ENCODE data around the gene SLC16A1. TPM values are rescaled to one million over a fixed set of nuclear protein-coding genes. Genes with fewer than 3 reads are reported as not detected.

The SLC16A1 gene
- total RNA-seq, 2 donors from 2014 or later, result 29.2 to 31.9 TPM

Other genes starting within 250 kb of the SLC16A1 start
- gene RHOC, start 249.1 kb downstream of the SLC16A1 start, total RNA-seq, result 10 to 100 TPM; 16.9 to 34.4 TPM
- gene PPM1J, start 240.9 kb downstream of the SLC16A1 start, total RNA-seq, result under 1 TPM; 0.20 to 0.42 TPM
- gene LRIG2, start 117.0 kb upstream of the SLC16A1 start, total RNA-seq, result 10 to 100 TPM; 20.2 to 23.1 TPM